ENCODE data around the gene ZNF484. TPM values are rescaled to one million over a fixed set of nuclear protein-coding genes. Genes with fewer than 3 reads are reported as not detected.
"Not testable (repeated sequence)": the region's sequence is repeated elsewhere in the genome, so short reads cannot be mapped to it uniquely, and the experiment has no call there.

The ZNF484 gene
- total RNA-seq, 1 donor from 2014 or later: 4.0 TPM

- TF ChIP-seq, protein P1, sequence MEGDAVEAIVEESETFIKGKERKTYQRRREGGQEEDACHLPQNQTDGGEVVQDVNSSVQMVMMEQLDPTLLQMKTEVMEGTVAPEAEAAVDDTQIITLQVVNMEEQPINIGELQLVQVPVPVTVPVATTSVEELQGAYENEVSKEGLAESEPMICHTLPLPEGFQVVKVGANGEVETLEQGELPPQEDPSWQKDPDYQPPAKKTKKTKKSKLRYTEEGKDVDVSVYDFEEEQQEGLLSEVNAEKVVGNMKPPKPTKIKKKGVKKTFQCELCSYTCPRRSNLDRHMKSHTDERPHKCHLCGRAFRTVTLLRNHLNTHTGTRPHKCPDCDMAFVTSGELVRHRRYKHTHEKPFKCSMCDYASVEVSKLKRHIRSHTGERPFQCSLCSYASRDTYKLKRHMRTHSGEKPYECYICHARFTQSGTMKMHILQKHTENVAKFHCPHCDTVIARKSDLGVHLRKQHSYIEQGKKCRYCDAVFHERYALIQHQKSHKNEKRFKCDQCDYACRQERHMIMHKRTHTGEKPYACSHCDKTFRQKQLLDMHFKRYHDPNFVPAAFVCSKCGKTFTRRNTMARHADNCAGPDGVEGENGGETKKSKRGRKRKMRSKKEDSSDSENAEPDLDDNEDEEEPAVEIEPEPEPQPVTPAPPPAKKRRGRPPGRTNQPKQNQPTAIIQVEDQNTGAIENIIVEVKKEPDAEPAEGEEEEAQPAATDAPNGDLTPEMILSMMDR (conservative IDR thresholded peaks at IDR 0.05; ENCODE audit: low read depth, low read length): no peak
- H3K4me3 ChIP-seq (ENCODE audit: low read depth, low read length): no peak overlapping the region
These were observed 4.4 kb upstream of the ZNF484 start for GRCh38 chr9:92882276-92882675.

GRCh38 chr9:92875373-92875772 is 2.5 kb downstream of the ZNF484 start:
- DNase-seq (ENCODE audit: low read depth): no peak
- TF ChIP-seq, protein P1 (conservative IDR thresholded peaks at IDR 0.05; ENCODE audit: low read depth, low read length): no peak
- H3K4me3 ChIP-seq (ENCODE audit: low read depth, low read length): no peak overlapping the region

More at GRCh38 chr9:92882276-92882675, 4.4 kb upstream of the ZNF484 start:
- no peak for DNase-seq (ENCODE audit: low read depth)

DNA sequence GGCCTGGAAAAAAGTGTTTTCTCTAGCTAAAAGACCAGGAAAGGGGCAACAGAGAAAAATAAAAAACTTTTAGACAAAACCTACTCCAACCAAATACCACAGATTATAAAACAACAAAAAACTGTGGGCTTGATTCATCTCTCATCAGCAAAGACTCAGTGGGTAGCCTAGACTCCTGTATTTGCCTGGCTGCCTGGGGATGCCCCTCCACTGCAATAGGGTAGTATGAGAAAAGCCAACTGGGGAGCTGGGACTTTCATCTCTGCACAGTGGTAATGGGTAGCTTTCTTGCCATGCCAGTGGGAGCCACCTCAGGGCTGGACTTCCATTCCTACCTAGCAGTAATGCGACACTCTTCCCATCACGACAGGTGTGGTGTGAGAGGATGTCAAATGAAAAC is 7.5 kb downstream of the ZNF484 start:
- TF ChIP-seq, protein P1 (conservative IDR thresholded peaks at IDR 0.05; ENCODE audit: low read depth, low read length): no peak
- H3K4me3 ChIP-seq (ENCODE audit: low read depth, low read length): no peak overlapping the region
- DNase-seq (ENCODE audit: low read depth): no peak

DNA sequence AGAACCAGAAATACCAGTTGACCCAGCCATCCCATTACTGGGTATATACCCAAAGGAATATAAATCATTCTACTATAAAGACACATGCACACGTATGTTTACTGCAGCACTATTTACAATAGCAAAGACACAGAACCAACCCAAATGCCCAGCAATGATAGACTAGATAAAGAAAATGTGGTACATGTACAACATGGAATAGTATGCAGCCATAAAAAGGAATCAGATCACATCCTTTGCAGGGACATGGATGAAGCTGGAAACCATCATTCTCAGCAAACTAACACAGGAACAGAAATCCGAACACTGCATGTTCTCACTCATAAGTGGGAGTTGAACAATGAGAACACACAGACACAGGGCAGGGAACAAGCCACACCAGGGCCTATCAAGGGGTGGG is 11.2 kb downstream of the ZNF484 start:
- not testable (repeated sequence) for DNase-seq (ENCODE audit: low read depth); H3K4me3 ChIP-seq (ENCODE audit: low read depth, low read length)

DNA sequence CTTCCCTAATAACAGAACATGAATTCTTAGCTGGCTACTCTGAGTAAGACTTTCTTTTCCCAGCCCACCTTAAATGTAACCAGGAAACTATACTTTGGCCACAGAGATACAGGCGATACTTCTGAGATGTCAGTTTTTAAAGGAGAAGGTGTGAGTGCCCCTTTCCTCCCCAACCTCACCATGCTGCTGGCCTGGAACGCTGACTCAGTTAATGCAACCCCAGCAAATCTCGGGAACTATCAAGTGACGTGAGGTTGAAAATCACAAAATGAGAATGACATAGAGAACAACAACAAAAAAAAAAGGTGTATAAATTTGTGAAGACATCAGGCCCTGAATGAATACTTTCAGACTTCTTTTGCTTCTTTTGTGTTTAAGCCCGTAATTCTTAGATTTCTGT is 13.7 kb downstream of the ZNF484 start:
- DNase-seq (ENCODE audit: low read depth): no peak
- no peak overlapping the region for H3K4me3 ChIP-seq (ENCODE audit: low read depth, low read length)
- TF ChIP-seq, protein P1 (conservative IDR thresholded peaks at IDR 0.05; ENCODE audit: low read depth, low read length): no peak

DNA sequence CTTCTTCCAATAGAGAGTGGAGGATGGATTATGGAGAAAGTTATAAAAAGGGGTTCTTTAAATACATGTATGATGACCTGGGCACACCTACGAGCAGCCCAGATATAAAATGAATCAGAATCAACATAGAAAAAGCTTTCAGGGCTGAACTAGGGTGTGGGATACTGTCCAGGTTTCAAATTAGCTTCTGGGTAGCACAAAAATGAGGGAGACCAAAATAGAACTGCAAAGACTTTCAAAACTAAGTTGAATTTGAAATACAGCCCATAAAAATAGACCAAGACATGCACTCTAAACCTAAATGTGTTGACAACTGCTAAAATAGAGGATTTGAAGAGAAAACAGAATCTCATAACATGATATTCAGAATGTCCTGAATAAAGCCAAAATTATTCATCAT is 17.0 kb downstream of the ZNF484 start:
- no peak overlapping the region for H3K4me3 ChIP-seq (ENCODE audit: low read depth, low read length)
- TF ChIP-seq, protein P1 (conservative IDR thresholded peaks at IDR 0.05; ENCODE audit: low read depth, low read length): no peak
- DNase-seq (ENCODE audit: low read depth): no peak

GRCh38 chr9:92857236-92857635 is 20.6 kb downstream of the ZNF484 start:
- DNase-seq (ENCODE audit: low read depth): no peak
- H3K4me3 ChIP-seq (ENCODE audit: low read depth, low read length): no peak overlapping the region
- TF ChIP-seq, protein P1 (conservative IDR thresholded peaks at IDR 0.05; ENCODE audit: low read depth, low read length): no peak

DNA sequence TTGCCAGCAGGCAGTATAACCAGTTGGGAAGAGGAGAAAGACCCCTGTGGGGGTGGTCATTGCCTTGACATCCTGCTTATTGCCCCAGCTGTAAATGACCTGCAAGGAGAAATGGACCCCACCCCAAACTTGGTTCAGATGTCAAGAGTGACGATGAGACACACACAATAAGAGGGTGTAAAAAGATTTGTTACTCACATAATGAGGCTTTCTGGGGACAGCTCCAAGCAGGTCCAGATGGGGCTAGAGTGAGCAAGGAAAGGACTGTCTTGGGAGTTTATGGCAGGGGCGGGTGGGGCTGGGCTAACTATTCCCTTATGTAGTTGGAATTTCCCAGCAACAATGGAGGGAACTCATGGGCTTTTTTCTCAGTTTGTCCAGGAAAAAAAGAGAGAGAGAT is 24.1 kb downstream of the ZNF484 start:
- H3K4me3 ChIP-seq (ENCODE audit: low read depth, low read length): no peak overlapping the region
- TF ChIP-seq, protein P1 (conservative IDR thresholded peaks at IDR 0.05; ENCODE audit: low read depth, low read length): no peak

More for the DNA sequence above, 24.1 kb downstream of the ZNF484 start:
- DNase-seq (ENCODE audit: low read depth): no peak

Data from epithelial cell of proximal tubule (primary cell).